Keratinocyte (primary cell): ENCODE results near the gene DLX6.

Experiments
- EZH2 ChIP-seq: IDR thresholded peaks from one replicate; pipeline ENCODE4 v1.6.1; 2012; ENCODE audit warnings: inconsistent platforms, mild to moderate bottlenecking, low read length, moderate library complexity
- TF ChIP-seq, protein P1 (sequence below), 3 experiments: IDR thresholded peaks in 1 of 3; conservative IDR thresholded peaks in 1 of 3; optimal IDR thresholded peaks in 1 of 3; 2 replicates in 2 of 3; 3 replicates in 1 of 3; pipeline versions ENCODE3 to v1.5.1; 2011; ENCODE audit warnings: low read length in 3 of 3, mild to moderate bottlenecking in 3 of 3, moderate library complexity in 2 of 3, control low read depth in 1 of 3, inconsistent platforms in 1 of 3; ENCODE audit not compliant: insufficient read depth in 2 of 3; ENCODE audit errors: extremely low read depth in 1 of 3

DNA sequence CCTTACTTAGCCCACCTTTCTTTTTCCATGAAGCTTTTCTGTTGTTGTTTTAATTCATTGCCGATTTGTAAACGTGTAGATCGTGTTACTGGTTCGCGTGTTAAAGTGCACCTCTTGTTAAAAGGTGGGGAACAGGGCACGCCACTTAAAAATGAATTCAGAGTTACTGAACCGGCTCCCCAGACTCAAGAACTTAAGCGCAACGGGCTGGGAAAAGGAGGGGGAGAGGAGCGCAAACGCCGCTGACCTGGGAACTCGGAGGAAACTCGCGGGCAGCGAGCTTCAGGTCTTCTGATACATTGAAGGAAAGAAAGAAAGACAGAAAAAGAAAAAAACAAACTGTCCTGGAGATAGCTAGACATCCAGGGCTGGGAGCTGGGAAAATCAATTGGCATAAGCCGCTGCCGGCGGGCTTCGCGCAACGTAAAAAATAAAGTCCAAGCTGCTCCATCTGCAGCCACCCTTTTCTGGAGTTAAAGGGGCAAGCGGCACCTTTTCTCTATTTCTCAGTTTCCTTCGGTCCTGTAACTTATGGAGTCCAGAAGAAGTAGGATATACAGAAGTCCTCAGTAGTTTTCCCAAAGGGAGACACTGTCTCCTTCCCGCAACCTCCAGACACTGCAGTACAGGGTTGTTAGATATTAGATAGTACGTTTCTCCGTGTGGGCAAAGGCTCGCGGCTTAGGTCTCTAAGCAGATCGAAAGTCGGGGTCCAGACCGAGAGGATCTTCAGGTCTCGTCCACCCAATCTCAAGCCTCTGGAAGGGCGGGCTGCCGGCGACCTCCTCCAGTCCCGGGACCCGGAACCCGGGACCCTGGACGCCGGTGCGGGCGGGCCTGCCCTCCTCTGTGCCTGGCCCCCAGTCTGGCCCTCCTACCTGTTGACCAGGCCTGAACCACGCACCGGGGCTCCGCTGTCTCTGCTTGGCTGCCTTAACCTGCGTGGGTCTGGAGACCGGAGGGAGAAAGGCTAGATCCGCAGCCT lies 1.8 kb upstream of the DLX6 start:
- TF ChIP-seq, protein P1, sequence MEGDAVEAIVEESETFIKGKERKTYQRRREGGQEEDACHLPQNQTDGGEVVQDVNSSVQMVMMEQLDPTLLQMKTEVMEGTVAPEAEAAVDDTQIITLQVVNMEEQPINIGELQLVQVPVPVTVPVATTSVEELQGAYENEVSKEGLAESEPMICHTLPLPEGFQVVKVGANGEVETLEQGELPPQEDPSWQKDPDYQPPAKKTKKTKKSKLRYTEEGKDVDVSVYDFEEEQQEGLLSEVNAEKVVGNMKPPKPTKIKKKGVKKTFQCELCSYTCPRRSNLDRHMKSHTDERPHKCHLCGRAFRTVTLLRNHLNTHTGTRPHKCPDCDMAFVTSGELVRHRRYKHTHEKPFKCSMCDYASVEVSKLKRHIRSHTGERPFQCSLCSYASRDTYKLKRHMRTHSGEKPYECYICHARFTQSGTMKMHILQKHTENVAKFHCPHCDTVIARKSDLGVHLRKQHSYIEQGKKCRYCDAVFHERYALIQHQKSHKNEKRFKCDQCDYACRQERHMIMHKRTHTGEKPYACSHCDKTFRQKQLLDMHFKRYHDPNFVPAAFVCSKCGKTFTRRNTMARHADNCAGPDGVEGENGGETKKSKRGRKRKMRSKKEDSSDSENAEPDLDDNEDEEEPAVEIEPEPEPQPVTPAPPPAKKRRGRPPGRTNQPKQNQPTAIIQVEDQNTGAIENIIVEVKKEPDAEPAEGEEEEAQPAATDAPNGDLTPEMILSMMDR (optimal IDR thresholded peaks at IDR 0.05 in 1 of 3, IDR thresholded peaks at IDR 0.05 in 1 of 3, conservative IDR thresholded peaks at IDR 0.05 in 1 of 3; ENCODE audit: extremely low read depth in 1 of 3, insufficient read depth in 2 of 3, low read length in 3 of 3), result no peak
- peak; percentile 58 for TF ChIP-seq EZH2
